ENCODE measurements around the gene GABBR2.

- no peak for TF ChIP-seq EZH2 (IDR thresholded peaks at IDR 0.05; ENCODE audit: low read depth)
- TF ChIP-seq CTCF (conservative IDR thresholded peaks at IDR 0.05): no peak
Observed at GRCh38 chr9:98369471-98369870, 339.3 kb downstream of the GABBR2 start.
